Cerebellar cortex (tissue), 1 donor: ENCODE measurements around the gene UQCC2.

Source experiments
- DNase-seq: peaks from one replicate; pipeline ENCODE4 v3.0.0-alpha.2; 2015; ENCODE audit warnings: low spot score

Gene UQCC2

GRCh38 chr6:33675968-33676367, 35.5 kb downstream of the UQCC2 start:
- DNase-seq, result no peak

DNA sequence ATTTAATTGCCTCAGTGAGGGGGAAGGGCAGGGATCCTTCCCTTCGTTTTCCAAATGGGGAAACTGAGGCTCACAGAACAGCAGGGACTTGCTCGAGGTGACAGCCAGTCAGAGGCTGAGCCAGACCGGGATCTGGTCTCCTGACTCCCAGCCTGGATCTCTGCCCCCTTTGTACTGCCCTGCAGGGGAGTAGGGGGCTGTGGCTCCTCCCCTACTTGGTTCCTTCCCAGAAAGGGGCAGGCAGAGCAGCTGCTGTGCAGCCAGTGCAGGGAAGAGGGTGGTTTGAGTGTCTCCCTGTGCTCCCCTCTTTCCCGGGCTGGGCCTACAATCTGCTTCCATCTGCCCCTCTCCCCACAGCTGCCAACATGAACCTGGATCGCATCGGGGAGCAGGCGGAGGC, 37.6 kb downstream of the UQCC2 start:
- no peak for DNase-seq

DNA sequence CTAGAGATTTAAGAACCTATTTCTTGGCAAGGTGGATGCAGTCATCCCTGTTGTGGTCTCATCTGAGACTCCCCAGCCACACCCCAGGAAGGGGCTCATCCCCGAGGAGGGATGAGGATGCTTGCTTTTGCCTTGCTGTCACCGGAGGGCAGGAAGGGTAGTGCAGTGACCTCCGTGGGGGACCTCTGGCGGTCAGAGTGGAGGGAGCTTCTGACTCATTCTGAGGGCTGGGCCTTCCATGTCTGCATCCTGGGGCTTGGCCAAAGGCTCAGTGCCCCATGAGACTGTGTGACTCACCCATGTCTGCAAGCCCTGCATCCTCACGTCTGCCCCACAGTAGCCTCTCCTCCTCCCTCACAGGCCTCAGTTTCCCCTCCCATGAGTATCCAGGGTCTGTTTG, 38.7 kb downstream of the UQCC2 start:
- DNase-seq, result no peak

DNA sequence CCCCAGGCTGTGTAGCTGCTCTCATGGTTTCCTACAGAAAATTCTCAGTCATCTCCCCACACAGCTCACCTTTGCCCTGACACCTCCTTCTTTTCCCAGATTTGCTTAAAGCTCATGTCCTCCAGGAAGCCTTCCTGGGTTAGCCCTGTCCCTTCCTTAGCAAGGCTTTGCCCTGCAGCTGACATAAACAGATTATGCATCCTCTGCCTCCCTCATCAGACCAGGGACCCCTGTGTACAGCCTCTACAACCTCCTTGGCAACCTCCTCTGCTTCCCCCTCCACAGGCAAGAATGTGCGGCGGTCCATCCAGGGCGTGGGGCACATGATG, 39.8 kb downstream of the UQCC2 start:
- DNase-seq, result no peak

DNA sequence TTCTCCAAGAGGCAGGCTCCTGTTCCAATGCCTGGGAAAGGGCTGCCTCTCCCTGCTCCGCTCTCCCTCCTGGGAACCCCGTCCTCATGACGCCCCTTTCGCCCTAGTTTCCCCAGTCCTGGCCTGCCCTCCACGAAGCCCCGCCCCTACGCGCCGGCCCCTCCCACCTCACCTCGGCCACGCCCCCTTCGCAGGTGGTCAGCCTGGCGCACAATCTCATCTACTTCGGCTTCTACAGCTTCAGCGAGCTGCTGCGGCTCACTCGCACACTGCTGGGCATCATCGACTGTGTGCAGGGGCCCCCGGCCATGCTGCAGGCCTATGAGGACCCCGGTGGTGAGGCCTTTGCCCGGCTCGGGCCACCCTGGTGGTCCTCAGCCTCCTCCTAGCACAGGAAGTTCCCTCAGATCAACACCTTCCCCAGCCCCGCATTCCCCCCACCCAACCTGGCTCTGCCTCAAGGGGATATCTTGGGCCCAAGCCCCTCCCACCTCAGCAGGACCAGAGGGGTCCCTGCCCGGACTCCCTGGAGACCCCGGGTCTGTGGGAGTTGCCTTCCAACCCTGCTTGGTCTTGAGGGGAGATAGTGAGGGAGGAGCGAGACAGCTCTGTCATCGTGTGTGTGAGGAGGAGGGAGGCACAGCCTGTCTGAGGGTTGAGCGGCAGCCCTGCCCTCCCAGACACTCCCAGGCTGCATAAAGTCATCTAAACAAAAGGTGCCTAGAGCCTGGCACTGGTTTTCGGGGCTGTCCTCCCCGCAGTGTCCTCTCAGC, 40.3 kb downstream of the UQCC2 start:
- DNase-seq, result no peak

DNA sequence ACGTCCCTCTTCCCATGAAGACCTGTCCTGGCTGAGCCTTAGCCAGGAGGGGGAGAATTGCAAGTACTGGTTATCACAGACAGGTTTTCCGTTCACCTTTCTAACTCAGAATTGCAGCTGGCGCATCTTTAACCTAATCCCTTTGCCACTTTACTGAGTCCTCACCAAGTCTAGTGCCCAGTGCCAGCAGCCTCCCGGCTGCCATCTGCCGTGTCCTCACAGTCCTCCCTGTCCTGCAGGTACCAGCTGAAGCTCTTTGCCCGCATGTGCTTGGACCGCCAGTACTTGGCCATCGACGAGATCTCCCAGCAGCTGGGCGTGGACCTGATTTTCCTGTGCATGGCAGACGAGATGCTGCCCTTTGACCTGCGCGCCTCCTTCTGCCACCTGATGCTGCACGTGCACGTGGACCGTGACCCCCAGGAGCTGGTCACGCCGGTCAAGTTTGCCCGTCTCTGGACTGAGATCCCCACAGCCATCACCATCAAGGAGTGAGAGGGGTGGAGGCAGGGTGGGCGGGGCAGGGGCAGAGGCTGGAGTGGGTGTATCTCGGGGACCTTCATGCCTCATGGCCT, 41.3 kb downstream of the UQCC2 start:
- DNase-seq, result peak; percentile 84

DNA sequence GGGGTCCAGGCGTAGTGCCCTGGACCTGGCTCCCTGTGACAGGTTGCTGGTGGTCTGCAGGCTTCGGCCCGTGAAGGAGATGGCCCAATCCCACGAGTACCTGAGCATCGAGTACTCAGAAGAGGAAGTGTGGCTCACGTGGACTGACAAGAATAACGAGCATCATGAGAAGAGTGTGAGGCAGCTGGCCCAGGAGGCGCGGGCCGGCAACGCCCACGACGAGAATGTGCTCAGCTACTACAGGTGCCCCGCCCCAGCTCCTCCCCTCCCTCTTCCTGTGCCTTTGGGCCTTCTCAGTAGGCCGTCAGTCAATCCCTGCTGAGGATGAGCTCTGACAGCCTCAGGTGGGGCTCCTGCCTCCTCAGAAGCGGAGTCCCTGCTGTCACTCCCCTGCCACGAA, 42.6 kb downstream of the UQCC2 start:
- no peak for DNase-seq

- DNase-seq, result no peak
Measured at GRCh38 chr6:33668328-33668727, 43.2 kb downstream of the UQCC2 start.

GRCh38 chr6:33667776-33668175, 43.7 kb downstream of the UQCC2 start:
- no peak for DNase-seq

DNA sequence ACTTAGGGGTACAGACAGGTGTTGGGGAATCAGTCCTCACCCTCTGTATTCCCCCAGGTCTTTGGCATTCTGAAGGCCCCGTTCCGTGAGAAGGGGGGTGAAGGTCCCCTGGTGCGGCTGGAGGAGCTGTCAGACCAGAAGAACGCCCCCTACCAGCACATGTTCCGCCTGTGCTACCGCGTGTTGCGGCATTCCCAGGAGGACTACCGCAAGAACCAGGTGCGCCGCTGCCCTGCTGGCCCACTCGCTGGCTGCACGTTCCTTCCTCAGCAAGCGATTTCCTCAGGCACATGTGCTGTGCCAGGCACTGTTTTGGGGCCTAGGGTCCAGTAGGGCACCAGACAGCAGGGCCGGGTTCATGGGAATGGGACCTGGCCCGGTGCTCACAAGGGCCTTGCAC, 44.4 kb downstream of the UQCC2 start:
- DNase-seq, result no peak

GRCh38 chr6:33665957-33666356, 45.5 kb downstream of the UQCC2 start:
- DNase-seq, result no peak

DNA sequence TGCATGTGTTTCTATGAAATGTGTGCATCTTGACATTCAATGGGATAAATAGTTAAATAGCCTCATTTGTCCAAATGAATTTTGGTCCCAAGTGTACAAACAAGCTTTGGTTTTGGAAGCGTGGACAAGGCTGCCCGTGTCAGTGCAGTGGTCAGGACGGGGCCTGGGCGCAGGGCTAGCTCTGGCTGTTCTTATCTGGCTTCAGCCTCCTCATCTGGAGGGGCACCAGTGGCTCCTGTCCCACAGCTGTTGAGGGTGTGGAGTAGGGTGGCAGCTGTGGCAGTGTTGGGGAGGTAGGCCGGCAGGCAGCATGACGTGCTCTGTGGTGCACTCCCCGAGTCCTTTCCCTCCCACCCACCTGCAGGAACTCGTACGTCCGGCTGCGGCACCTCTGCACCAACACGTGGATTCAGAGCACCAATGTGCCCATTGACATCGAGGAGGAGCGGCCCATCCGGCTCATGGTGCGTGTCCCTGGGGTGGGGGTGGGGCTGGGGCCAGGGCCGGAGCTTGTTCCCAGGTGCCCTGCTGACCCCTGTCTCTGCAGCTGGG, 46.9 kb downstream of the UQCC2 start:
- no peak for DNase-seq

DNA sequence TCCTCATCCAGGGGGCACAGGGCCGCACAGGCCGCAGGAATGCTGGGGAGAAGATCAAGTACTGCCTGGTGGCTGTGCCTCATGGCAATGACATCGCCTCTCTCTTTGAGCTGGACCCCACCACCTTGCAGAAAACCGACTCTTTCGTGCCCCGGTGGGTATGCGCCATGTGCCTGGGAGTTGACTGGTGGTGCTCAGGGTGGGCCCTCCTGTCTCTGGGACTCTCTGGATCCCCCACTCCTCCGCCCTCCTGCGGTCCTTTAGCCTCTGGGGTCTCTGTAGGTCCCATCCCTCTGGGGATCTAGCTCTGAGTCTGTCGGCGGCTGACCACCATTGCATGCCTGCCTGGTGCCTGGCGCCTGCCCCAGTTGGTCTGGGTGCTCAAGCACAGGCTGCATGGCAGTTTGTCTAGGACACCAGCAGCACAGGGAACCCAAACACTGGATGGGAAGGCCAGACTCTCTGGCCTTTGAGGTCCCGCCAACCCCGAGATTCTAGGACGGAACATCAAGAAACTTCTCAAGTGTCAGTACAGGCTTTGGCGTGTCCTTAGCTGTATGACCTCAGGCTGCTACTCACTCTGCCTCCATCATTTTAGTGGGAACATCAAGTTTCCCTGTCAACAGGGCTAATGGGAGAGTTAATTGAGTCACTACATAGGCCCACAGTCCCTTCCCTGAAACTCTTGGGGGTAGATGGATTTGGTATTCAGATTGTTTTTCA, 47.6 kb downstream of the UQCC2 start:
- DNase-seq, result no peak

GRCh38 chr6:33663028-33663427, 48.5 kb downstream of the UQCC2 start:
- no peak for DNase-seq

DNA sequence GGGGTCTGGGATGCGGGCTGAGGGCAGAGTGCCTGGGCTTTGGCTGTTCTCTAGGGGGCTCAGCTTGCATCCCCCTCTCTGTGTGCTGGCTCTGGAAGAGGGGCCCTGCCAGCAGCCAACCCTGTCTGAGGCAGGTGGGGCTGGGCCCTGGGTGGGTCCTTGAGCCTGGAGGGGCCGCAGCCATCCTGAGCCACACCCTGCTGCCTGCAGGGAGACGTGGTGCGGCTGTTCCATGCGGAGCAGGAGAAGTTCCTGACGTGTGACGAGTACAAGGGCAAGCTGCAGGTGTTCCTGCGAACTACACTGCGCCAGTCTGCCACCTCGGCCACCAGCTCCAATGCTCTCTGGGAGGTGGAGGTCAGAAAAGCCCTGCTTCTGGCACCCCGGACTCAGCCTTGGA, 49.2 kb downstream of the UQCC2 start:
- DNase-seq, result no peak

GRCh38 chr6:33661106-33661838, 50.2 kb downstream of the UQCC2 start:
- no peak for DNase-seq

- no peak for DNase-seq
Measured at GRCh38 chr6:33659986-33660385, 51.5 kb downstream of the UQCC2 start.

- no peak for DNase-seq
Measured at GRCh38 chr6:33658982-33659689, 52.4 kb downstream of the UQCC2 start.

- DNase-seq, result no peak
Measured at GRCh38 chr6:33656844-33657243, 54.7 kb downstream of the UQCC2 start.

DNA sequence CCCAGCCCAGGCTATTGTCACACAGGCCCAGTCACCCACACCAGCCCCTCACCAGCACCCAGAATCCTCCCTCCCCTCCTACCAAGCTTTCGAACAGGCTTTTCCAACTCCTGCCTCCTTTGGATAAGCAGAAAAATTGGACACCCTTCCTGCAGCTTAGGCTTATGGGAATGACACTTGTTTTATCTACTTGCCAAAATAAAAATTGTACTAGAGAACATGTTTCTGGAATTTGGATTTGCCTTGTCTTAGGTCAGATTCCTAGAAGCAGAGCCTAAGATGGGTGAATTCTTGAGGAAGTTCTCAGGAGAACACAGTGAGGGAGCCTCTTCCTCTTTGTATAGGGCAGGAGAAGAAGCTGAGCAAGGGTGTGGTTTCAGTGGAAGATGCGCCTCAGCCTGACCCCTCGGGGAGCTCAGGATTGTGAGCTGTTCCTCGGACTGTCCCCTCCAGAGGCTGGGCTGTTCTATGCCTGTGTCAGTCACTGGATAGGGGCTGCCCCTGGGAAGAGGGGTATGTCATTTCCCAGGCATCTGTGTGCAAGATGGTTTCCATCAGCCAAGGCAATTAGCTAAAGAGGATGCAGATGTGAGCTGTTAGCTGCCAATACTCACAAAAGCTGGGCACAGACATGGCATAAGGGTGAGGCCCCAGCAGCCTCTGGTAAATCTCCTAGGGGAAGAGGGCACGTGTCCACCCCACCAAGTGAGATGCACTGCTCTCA, 56.5 kb downstream of the UQCC2 start:
- DNase-seq, result no peak

- no peak for DNase-seq
Measured at GRCh38 chr6:33652002-33652401, 59.5 kb downstream of the UQCC2 start.
